GM19463 (cell line): ENCODE data around the gene RAPH1.

ENCODE experiments used
- ATAC-seq: cut with Tn5 transposase; IDR thresholded peaks from one replicate; pipeline ENCODE4 v1.9.1; 2021; ENCODE audit warnings: mild to moderate bottlenecking, moderate library complexity; ENCODE audit not compliant: unreplicated experiment

RAPH1 gene

GRCh38 chr2:203492965-203493364 is 42.1 kb downstream of the RAPH1 start:
- no peak for ATAC-seq

- no peak for ATAC-seq
Observed at GRCh38 chr2:203490391-203490790, 44.7 kb downstream of the RAPH1 start.

- no peak for ATAC-seq
Observed at GRCh38 chr2:203489531-203489930, 45.6 kb downstream of the RAPH1 start.

GRCh38 chr2:203484266-203485112 is 50.6 kb downstream of the RAPH1 start:
- no peak for ATAC-seq

GRCh38 chr2:203480623-203481022 is 54.5 kb downstream of the RAPH1 start:
- no peak for ATAC-seq

- no peak for ATAC-seq
Observed at GRCh38 chr2:203476881-203477280, 58.2 kb downstream of the RAPH1 start.

- ATAC-seq: no peak
Observed at GRCh38 chr2:203471323-203471722, 63.8 kb downstream of the RAPH1 start.

- no peak for ATAC-seq
Observed at GRCh38 chr2:203470371-203470770, 64.7 kb downstream of the RAPH1 start.

GRCh38 chr2:203469546-203469945 is 65.6 kb downstream of the RAPH1 start:
- no peak for ATAC-seq

GRCh38 chr2:203463266-203463678 is 71.8 kb downstream of the RAPH1 start:
- ATAC-seq: no peak

- no peak for ATAC-seq
Observed at GRCh38 chr2:203462308-203462707, 72.8 kb downstream of the RAPH1 start.

- no peak for ATAC-seq
Observed at GRCh38 chr2:203461746-203462145, 73.4 kb downstream of the RAPH1 start.

- no peak for ATAC-seq
Observed at GRCh38 chr2:203455209-203455608, 79.9 kb downstream of the RAPH1 start.

GRCh38 chr2:203453858-203454451 is 81.1 kb downstream of the RAPH1 start:
- ATAC-seq: no peak

GRCh38 chr2:203451689-203452088 is 83.4 kb downstream of the RAPH1 start:
- ATAC-seq: no peak

GRCh38 chr2:203451011-203451410 is 84.1 kb downstream of the RAPH1 start:
- no peak for ATAC-seq

- no peak for ATAC-seq
Observed at GRCh38 chr2:203450561-203450960, 84.5 kb downstream of the RAPH1 start.

- no peak for ATAC-seq
Observed at GRCh38 chr2:203446780-203447179, 88.3 kb downstream of the RAPH1 start.

- ATAC-seq: no peak
Observed at GRCh38 chr2:203446071-203446481, 89.0 kb downstream of the RAPH1 start.

GRCh38 chr2:203444738-203445137 is 90.4 kb downstream of the RAPH1 start:
- ATAC-seq: no peak

GRCh38 chr2:203442463-203442862 is 92.6 kb downstream of the RAPH1 start:
- no peak for ATAC-seq

- ATAC-seq: no peak
Observed at GRCh38 chr2:203441463-203441862, 93.6 kb downstream of the RAPH1 start.
